Measurements from ENCODE around the gene ELP4.

DNA sequence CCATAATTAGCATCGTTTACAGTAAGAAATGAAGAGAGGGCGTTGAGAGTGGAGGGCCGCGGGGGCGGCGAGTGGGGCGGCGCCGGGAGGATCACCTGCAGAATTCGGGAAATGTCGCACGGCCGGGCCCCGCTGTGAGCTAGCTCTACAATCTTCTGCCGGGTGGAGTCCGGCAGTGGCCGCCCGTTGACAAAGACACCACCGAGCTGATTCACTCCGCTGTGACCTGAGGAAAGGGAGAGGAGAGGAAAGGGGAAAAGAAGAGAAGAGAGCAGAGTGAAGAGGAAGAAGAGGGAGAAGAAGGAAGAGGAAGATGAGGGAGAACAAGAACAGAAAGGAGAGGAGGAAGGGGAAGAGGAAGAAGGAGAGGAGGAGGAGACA is 293.0 kb downstream of the ELP4 start:
- TF ChIP-seq, protein P1, sequence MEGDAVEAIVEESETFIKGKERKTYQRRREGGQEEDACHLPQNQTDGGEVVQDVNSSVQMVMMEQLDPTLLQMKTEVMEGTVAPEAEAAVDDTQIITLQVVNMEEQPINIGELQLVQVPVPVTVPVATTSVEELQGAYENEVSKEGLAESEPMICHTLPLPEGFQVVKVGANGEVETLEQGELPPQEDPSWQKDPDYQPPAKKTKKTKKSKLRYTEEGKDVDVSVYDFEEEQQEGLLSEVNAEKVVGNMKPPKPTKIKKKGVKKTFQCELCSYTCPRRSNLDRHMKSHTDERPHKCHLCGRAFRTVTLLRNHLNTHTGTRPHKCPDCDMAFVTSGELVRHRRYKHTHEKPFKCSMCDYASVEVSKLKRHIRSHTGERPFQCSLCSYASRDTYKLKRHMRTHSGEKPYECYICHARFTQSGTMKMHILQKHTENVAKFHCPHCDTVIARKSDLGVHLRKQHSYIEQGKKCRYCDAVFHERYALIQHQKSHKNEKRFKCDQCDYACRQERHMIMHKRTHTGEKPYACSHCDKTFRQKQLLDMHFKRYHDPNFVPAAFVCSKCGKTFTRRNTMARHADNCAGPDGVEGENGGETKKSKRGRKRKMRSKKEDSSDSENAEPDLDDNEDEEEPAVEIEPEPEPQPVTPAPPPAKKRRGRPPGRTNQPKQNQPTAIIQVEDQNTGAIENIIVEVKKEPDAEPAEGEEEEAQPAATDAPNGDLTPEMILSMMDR (IDR thresholded peaks at IDR 0.05 in 2 of 3, conservative IDR thresholded peaks at IDR 0.05 in 1 of 3; ENCODE audit: insufficient read depth in 2 of 3, low read depth in 1 of 3, low read length in 3 of 3) = no peak
- no peak for TF ChIP-seq MXI1 (IDR thresholded peaks at IDR 0.05; ENCODE audit: low read depth, low read length)
- TF ChIP-seq CEBPB (tag; IDR thresholded peaks at IDR 0.05) = no peak
- TF ChIP-seq NFIC (IDR thresholded peaks at IDR 0.05) = no peak
- no peak for TF ChIP-seq POLR2A (conservative IDR thresholded peaks at IDR 0.05)

All from K562 (cell line).